Endothelial cell (in vitro differentiated cells): ENCODE data around the gene TMEM165. TPM values are rescaled to one million over a fixed set of nuclear protein-coding genes. Genes with fewer than 3 reads are reported as not detected.

Experiments
- DNase-seq: peaks from one replicate; pipeline ENCODE4 v3.0.0; 2021; ENCODE audit warnings: low spot score
- H3K27ac Mint-ChIP-seq: one replicate; pipeline ENCODE4 v1.8.0; 2021; ENCODE audit warnings: mixed read lengths, inconsistent platforms; ENCODE audit not compliant: unreplicated experiment
- H3K27me3 Mint-ChIP-seq: one replicate; pipeline ENCODE4 v1.8.0; 2021; ENCODE audit warnings: mild to moderate bottlenecking, moderate library complexity, mixed read lengths, inconsistent platforms; ENCODE audit not compliant: unreplicated experiment
- H3K36me3 Mint-ChIP-seq: one replicate; pipeline ENCODE4 v1.8.0; 2021; ENCODE audit warnings: mild to moderate bottlenecking, low read depth, mixed read lengths, inconsistent platforms; ENCODE audit not compliant: unreplicated experiment
- H3K4me1 Mint-ChIP-seq: one replicate; pipeline ENCODE4 v1.8.0; 2021; ENCODE audit warnings: mild to moderate bottlenecking, mixed read lengths, inconsistent platforms; ENCODE audit not compliant: unreplicated experiment
- H3K4me3 Mint-ChIP-seq: one replicate; pipeline ENCODE4 v1.8.0; 2021; ENCODE audit warnings: mild to moderate bottlenecking, mixed read lengths, inconsistent platforms; ENCODE audit not compliant: unreplicated experiment
- H3K9me3 Mint-ChIP-seq: one replicate; pipeline ENCODE4 v1.8.0; 2021; ENCODE audit warnings: mixed read lengths, inconsistent platforms; ENCODE audit not compliant: unreplicated experiment
- total RNA-seq: library from RNA; stranded (reverse); fragmentation: NEBNext Ultra II Directional; extraction: Animal tissue kit (Norgen Biotek cat#: 25700); gene quantifications from one replicate; pipeline ENCODE4 v1.2.1, GENCODE V29; 2021; ENCODE audit not compliant: unreplicated experiment
- TF ChIP-seq, protein P1 (sequence below): fragments of 200-600 bp; sonication (generic); IDR thresholded peaks from one replicate; pipeline ENCODE4 v1.5.0; 2021; ENCODE audit warnings: antibody characterized with exemption; ENCODE audit not compliant: unreplicated experiment

Gene TMEM165
- total RNA-seq, 1 donor from 2014 or later, result 197 TPM

DNA sequence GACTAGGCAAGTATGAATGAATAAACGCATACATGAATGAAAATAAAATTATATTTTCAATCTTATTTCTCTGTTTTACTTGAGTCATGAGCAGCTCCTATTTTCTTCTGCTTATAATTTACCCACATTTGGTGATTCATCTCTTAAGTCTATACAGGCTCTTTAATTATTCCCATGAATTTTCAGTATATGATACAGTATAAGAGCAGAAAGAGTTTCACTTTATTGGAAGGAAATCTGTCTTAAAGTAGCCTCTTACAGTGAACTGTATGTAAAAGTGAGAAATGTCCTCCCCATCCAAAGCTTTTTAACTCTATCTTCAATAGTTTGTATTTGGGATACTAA lies 50.8 kb downstream of the TMEM165 start:
- H3K27me3 Mint-ChIP-seq, result no peaks in the 10 kb centered on the region

DNA sequence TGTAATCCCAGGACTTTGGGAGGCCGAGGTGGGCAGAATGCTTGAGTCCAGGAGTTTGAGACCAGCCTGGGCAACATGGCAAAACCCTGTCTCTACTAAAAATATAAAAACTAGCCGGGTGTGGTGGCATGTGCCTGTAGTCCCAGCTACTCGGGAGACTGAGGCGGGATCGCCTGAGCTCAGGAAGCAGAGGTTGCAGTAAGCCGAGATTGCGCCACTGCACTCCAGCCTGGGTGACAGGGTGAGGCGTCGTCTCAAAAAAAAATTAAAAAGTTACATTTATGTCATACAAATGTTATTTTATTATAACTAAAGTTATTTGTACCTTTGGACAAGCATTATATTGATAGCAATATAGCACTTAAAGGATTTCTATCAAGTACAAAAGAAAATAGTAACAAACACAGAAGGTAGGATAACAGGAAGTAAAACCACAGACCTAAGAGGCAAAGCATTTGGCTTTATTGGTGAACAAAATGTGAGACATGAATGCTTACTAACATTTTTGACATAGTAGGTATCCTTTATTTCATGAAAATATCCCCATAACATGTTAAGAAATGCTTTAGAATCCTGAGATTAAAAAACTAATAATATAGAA lies 51.5 kb downstream of the TMEM165 start:
- Mint-ChIP-seq H3K36me3 (peaks cover 28% of the 10 kb centered on the region), H3K27ac (no peak overlapping the region), H3K4me3 (no peak overlapping the region), H3K4me1 (no peaks in the 10 kb centered on the region), H3K9me3 (no peaks in the 10 kb centered on the region), H3K27me3 (no peaks in the 10 kb centered on the region)
- TF ChIP-seq, protein P1, sequence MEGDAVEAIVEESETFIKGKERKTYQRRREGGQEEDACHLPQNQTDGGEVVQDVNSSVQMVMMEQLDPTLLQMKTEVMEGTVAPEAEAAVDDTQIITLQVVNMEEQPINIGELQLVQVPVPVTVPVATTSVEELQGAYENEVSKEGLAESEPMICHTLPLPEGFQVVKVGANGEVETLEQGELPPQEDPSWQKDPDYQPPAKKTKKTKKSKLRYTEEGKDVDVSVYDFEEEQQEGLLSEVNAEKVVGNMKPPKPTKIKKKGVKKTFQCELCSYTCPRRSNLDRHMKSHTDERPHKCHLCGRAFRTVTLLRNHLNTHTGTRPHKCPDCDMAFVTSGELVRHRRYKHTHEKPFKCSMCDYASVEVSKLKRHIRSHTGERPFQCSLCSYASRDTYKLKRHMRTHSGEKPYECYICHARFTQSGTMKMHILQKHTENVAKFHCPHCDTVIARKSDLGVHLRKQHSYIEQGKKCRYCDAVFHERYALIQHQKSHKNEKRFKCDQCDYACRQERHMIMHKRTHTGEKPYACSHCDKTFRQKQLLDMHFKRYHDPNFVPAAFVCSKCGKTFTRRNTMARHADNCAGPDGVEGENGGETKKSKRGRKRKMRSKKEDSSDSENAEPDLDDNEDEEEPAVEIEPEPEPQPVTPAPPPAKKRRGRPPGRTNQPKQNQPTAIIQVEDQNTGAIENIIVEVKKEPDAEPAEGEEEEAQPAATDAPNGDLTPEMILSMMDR, result no peak
- DNase-seq, result no peak

More for the DNA sequence above, 50.8 kb downstream of the TMEM165 start:
- Mint-ChIP-seq H3K36me3 (peaks cover 24% of the 10 kb centered on the region), H3K9me3 (no peaks in the 10 kb centered on the region), H3K4me1 (no peaks in the 10 kb centered on the region), H3K27ac (no peak overlapping the region), H3K4me3 (no peak overlapping the region)
- no peak for DNase-seq
- TF ChIP-seq, protein P1, result no peak

DNA sequence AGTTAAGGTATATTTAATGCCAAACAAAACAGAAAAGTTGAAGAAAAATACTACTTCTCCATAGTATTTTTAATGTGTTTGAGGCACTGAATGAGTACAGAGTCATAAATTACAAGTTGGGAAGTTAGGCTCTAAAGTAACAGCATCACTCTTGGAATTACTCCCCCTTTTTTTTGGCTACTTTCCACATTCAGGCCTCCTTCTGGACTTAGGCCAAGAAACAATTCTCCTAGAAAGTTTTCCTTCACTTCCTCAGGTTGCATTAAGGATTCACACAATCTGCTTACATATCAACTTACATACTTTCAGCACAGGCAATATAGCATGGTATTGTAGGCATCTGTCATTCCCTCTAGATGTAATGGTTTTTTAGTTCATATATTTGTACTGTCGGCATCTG lies 52.1 kb downstream of the TMEM165 start:
- TF ChIP-seq, protein P1, result no peak
- Mint-ChIP-seq H3K27ac (peak overlapping the region; percentile 7), H3K9me3 (no peaks in the 10 kb centered on the region), H3K36me3 (peaks cover 24% of the 10 kb centered on the region), H3K4me3 (no peak overlapping the region), H3K27me3 (no peaks in the 10 kb centered on the region), H3K4me1 (no peaks in the 10 kb centered on the region)
- no peak for DNase-seq

DNA sequence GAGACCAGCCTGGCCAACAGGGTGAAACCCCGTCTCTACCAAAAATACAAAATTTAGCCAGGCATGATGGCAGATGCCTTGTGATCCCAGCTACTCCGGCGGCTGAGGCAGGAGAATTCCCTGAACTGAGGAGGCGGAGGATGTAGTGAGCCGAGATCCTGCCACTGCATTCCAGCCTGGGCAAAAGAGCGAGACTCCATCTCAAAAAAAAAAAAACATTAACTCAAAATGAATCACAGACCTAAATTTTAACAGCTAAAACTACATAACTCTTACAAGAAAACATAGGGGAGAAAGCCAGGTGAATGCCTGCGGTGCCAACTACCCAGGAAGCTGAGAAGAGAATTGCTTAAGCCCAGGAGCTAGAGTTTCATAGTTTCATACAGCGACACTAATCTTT lies 54.8 kb downstream of the TMEM165 start:
- Mint-ChIP-seq H3K4me3 (peak overlapping the region; percentile 8), H3K27me3 (no peaks in the 10 kb centered on the region), H3K9me3 (no peaks in the 10 kb centered on the region), H3K4me1 (no peaks in the 10 kb centered on the region), H3K36me3 (peaks cover 24% of the 10 kb centered on the region), H3K27ac (no peak overlapping the region)
- DNase-seq, result no peak
- TF ChIP-seq, protein P1, result no peak

DNA sequence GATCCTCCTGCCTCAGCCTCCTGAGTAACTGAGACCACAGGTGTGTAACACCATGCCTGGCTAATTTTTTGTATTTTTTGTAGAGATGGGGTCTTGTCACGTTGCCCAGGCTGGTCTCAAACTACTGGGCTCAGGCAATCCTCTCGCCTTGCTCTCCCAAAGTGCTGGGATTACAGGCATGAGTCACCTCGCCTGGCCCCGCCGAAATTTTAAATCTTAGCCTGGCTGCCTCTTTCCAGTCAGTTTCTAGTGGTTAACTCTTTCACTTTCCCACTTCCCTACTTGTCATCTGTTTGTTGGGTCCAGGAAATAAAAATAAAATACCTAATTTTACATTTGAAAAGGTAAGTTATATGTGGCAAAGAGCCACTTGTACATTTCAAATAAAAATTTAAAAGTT lies 62.4 kb downstream of the TMEM165 start:
- peaks cover 12% of the 10 kb centered on the region for H3K36me3 Mint-ChIP-seq
- H3K27me3 Mint-ChIP-seq, result peaks cover 1% of the 10 kb centered on the region
- TF ChIP-seq, protein P1, result no peak
- H3K27ac Mint-ChIP-seq, result no peak overlapping the region
- no peak for DNase-seq
- H3K9me3 Mint-ChIP-seq, result no peaks in the 10 kb centered on the region
- no peak overlapping the region for H3K4me3 Mint-ChIP-seq
- H3K4me1 Mint-ChIP-seq, result no peaks in the 10 kb centered on the region
